HG02623 (cell line): Measurements from ENCODE around the gene THAP4.

Experiments
- ATAC-seq: cut with Tn5 transposase; IDR thresholded peaks from one replicate; pipeline ENCODE4 v1.9.1; 2021; ENCODE audit warnings: moderate library complexity; ENCODE audit not compliant: unreplicated experiment

The THAP4 gene

GRCh38 chr2:241550616-241551580 is 86.1 kb downstream of the THAP4 start:
- no peak for ATAC-seq

DNA sequence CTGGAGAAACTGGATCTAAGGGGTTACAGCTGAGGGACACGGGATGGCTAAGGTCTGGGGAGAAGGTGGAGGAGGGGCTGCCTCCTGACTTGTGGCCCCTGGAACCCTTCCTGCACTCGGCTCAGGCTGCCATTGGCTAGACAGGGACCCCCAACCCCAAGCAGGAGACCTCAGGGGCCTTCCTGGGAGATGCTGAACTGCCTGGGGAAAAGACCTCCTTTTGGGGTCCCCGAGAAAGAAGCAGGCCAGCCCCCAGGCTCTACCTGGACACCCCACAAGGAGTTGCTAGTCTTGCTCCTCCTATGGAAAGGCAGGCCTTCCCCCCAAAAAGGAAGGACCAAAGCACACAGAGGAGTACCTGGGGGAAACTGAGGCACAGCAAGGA is 88.5 kb downstream of the THAP4 start:
- ATAC-seq = no peak

- ATAC-seq = no peak
Observed at GRCh38 chr2:241547781-241548450, 89.0 kb downstream of the THAP4 start.

DNA sequence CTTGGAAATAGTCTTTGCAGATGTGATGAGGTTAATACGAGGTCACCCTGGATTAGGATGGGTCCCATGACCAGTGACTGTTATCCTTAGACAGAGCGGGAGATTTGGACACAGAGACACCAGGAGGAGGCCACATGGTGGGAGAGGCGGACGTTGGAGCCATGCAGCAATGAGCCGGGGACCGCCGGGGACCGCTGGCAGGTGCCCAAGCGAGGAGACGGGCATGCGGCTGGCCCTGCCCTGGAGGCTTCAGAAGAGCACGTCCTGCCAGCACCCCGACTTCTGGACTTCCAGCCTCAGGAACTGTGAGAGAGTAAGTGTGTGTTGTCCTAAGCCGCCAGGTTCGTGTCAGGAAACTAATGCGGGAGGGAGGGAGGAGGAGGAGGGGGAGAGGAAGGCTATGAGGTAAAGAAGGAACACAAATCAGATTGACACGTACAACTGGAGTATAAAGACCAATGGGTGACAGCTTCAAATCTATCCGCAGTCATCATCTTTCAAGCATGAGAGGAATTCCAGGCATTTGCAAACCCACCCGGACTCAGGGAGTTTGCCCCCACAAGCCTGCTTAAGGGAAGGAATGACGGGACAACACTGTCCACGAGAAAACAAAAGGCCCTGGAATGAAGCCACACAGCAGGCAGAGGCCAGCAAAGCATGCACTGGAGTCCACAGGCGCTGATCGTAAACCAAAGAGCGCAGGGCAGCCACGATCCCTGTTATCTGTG is 90.0 kb downstream of the THAP4 start:
- ATAC-seq = no peak

- ATAC-seq = no peak
Observed at GRCh38 chr2:241545523-241546473, 91.2 kb downstream of the THAP4 start.

DNA sequence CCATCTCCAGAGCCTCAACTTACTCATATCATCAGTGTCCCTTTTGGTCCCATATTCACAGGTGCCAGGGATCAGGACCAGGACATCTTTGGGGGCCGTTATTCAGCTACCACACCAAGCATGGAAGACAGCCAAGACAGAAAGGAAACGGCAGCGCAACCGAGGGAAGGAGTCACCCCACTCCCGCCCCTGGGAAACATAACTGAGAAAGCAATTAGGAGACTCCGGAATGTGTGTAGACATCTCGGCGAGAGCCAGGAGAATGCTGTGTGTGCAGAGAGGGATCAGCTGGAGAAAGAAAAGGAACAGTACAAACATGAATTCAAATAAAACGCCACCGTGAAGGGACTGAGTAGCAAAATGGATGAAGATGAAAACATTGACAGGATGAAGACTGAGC is 91.9 kb downstream of the THAP4 start:
- ATAC-seq = no peak

DNA sequence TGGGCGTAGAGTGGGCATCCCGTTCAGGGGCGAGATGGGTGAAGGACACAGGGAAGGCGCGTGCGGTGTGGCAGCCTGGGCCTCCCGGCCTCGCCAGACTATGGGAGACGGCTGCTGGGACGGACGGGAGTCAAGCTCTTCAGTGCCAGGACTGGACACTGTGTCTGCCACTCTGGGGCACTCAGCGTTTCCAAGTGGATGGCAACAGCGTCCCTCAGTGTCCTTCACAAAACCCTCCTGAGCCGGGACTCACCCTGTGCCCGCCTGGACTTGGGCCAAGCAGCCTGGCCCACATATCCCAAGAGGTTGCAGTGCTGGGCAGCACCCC is 94.7 kb downstream of the THAP4 start:
- ATAC-seq = no peak

- ATAC-seq = no peak
Observed at GRCh38 chr2:241541564-241542277, 95.2 kb downstream of the THAP4 start.

GRCh38 chr2:241540771-241541561 is 96.0 kb downstream of the THAP4 start:
- no peak for ATAC-seq

GRCh38 chr2:241540401-241540770 is 96.6 kb downstream of the THAP4 start:
- ATAC-seq = no peak

GRCh38 chr2:241539616-241540374 is 97.2 kb downstream of the THAP4 start:
- ATAC-seq = no peak

DNA sequence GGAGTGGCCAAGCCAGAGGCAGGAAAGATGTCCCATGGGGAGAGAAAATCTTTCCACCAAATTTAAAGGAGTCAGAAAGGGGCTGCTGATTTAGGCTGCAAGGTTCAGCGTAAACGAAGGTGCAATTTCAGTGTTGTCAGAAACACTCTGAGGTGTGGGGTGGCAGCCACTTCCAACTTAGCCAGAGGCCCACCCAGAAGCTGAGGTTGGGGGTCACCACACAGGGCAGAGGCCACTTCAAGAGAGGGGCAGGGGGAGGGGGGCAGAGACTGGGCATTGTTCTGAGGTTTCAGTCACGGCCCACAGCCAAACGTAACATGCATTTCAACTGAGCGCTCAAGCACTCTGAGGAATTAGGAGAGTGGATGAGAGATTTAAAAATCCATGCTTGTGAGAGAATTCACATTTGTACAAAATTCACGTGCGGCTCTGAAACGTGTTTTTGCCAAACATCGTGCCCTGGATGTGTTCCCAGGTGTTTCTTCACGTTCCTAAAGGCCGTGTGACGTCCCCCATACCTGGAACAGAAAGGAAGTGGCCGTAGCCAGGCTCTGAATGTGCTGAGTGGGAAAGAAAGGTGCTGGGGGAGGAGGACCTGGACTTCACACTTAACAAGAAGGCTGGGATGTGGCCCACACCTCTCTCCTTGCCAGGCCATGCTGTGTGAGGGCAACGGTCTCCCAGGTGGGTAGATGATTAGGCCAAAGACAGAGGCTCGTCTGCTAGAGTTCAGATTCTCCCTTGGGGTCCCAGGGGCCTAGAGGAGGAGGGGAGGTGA is 97.9 kb downstream of the THAP4 start:
- no peak for ATAC-seq

DNA sequence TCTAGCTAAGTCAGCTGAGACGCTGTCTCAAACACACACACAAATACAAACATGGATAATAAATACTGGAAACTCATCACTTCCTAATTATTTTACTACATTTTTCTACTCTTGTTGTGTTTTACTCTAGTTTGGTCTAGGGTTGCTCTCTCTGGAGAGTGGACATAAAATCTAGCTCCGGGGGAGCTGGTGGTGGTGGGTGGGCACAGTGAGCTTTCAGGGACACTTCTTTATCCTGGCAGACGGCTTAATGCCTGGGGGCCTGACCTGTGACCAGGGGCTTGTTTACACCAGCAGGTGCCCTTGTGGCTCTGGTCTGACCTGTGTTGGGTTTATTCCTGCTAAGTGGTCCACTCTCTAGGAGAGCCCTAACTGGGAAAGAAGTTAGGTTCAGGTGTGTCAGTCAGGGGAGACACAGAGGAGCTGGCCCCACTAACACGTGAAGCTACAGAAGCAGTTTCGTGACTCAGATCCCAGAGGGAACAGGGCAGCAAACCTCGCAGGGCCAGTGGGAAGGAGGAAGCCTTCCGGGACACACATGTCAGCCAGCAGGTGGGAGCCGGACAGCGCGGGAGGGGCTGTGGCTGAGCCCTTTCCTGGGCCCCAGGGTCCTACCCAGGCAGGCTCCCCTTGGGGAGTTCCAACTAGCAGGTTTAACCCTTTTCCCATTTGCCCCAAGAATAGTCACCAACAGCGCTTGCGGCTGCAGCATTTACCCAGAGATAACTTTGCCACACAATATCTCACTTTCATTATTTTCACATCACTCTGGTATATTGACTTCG is 100.9 kb downstream of the THAP4 start:
- no peak for ATAC-seq

GRCh38 chr2:241534701-241535375 is 102.1 kb downstream of the THAP4 start:
- ATAC-seq = no peak
